HFF-Myc (cell line): ENCODE results near the gene THAP12.
A peak's percentile ranks its signal among the peaks of the same experiment; 100 is the strongest.
"Not testable (repeated sequence)": the region's sequence is repeated elsewhere in the genome, so short reads cannot be mapped to it uniquely, and the experiment has no call there.

Experiments
- DNase-seq: peaks from one replicate; pipeline ENCODE4 v3.0.0-alpha.2; 2011; ENCODE audit warnings: low read depth; ENCODE audit errors: extremely low read depth
- H3K4me3 ChIP-seq: replicated peaks from 2 replicates; pipeline ENCODE4 v1.5.1; 2011; ENCODE audit warnings: low read depth, mild to moderate bottlenecking, control low read depth, low read length
- CTCF ChIP-seq: IDR thresholded peaks from 2 replicates; pipeline ENCODE4 v1.5.1; 2012; ENCODE audit warnings: mild to moderate bottlenecking, low read depth, low read length, control low read depth; ENCODE audit errors: missing control alignments

The THAP12 gene

GRCh38 chr11:76322942-76323341 is 58.0 kb downstream of the THAP12 start:
- TF ChIP-seq CTCF = no peak

GRCh38 chr11:76322540-76322939 is 58.4 kb downstream of the THAP12 start:
- no peak for DNase-seq
- no peak overlapping the region for H3K4me3 ChIP-seq
- no peak for TF ChIP-seq CTCF

More at GRCh38 chr11:76322942-76323341, 58.0 kb downstream of the THAP12 start:
- no peak for DNase-seq
- no peak overlapping the region for H3K4me3 ChIP-seq

- TF ChIP-seq CTCF = no peak
Observed at GRCh38 chr11:76321820-76322524, 59.0 kb downstream of the THAP12 start.

GRCh38 chr11:76321340-76321739 is 59.6 kb downstream of the THAP12 start:
- TF ChIP-seq CTCF = no peak
- no peak for DNase-seq
- no peak overlapping the region for H3K4me3 ChIP-seq

More at GRCh38 chr11:76321820-76322524, 59.0 kb downstream of the THAP12 start:
- no peak overlapping the region for H3K4me3 ChIP-seq
- no peak for DNase-seq

- no peak for TF ChIP-seq CTCF
- H3K4me3 ChIP-seq = no peak overlapping the region
- DNase-seq = no peak
Observed at GRCh38 chr11:76320929-76321328, 60.0 kb downstream of the THAP12 start.

- DNase-seq, H3K4me3 ChIP-seq: not testable (repeated sequence)
Observed at GRCh38 chr11:76319798-76320197, 61.1 kb downstream of the THAP12 start.

GRCh38 chr11:76318744-76319384 is 62.1 kb downstream of the THAP12 start:
- peak; percentile 35 for DNase-seq
- H3K4me3 ChIP-seq = no peak overlapping the region
- peak; percentile 95 for TF ChIP-seq CTCF
